ENCODE results near the gene FOXN1. TPM values are rescaled to one million over a fixed set of nuclear protein-coding genes. Genes with fewer than 3 reads are reported as not detected.
A peak's percentile ranks its signal among the peaks of the same experiment; 100 is the strongest.

The FOXN1 gene
- total RNA-seq, 4 donors from 2014 or later = 0.14 to 0.32 TPM; not detected in 2

GRCh38 chr17:28533091-28533807 is 27.1 kb downstream of the FOXN1 start:
- Histone ChIP-seq H3K27ac (no peak overlapping the region), H3K4me3 (no peak overlapping the region), H3K27me3 (no peaks in the 10 kb centered on the region), H3K9me3 (no peaks in the 10 kb centered on the region), H3K4me1 (peaks cover 3 to 27% (median 9%) of the 10 kb centered on the region in 4 donors), H3K36me3 (no peaks in the 10 kb centered on the region)
- intact Hi-C loops (cut with DNase I; ENCODE audit: low total_unique reads) (no loop called here), in situ Hi-C loops (cut with MboI; ENCODE audit: low pct_ligation_motif_present in 1 of 4, low pct_unique_long_range_greater_than_20kb in 1 of 4, low sequenced_read_pairs in 3 of 4) (loop anchor here in 1 of 4 donors (5.0 kb wide), 1 partner anchor 36 kb away; no protein-coding TSS in a partner anchor)
- 54% methylated on average over 15 of the region's 16 CpGs; no CpG with 5 or more reads in 1 of the 2 donors for WGBS, 2 donors (ENCODE audit: low coverage in 1 of 2)
- TF ChIP-seq POLR2AphosphoS5 (IDR thresholded peaks at IDR 0.05) = no peak
- peak; percentile 52 for DNase-seq

GRCh38 chr17:28534740-28535375 is 28.7 kb downstream of the FOXN1 start:
- H3K27ac ChIP-seq = no peak overlapping the region
- no peaks in the 10 kb centered on the region for H3K27me3 ChIP-seq
- no peaks in the 10 kb centered on the region for H3K36me3 ChIP-seq
- intact Hi-C loops (cut with DNase I; ENCODE audit: low total_unique reads) (no loop called here), in situ Hi-C loops (cut with MboI; ENCODE audit: low pct_ligation_motif_present in 1 of 4, low pct_unique_long_range_greater_than_20kb in 1 of 4, low sequenced_read_pairs in 3 of 4) (loop anchor here in 1 of 4 donors (5.0 kb wide), 1 partner anchor 38 kb away; no protein-coding TSS in a partner anchor)
- DNase-seq = no peak
- H3K4me1 ChIP-seq = peaks cover 3 to 18% (median 8%) of the 10 kb centered on the region in 4 donors
- H3K9me3 ChIP-seq = no peaks in the 10 kb centered on the region
- TF ChIP-seq POLR2A (IDR thresholded peaks at IDR 0.05) (no peak), CTCF (IDR thresholded peaks at IDR 0.05) (no peak), POLR2AphosphoS5 (IDR thresholded peaks at IDR 0.05) (no peak), EP300 (IDR thresholded peaks at IDR 0.05; ENCODE audit: low read depth) (no peak)
- no peak overlapping the region for H3K4me3 ChIP-seq
- 87% methylated on average over 11 of the region's 11 CpGs; no CpG with 5 or more reads in 1 of the 2 donors for WGBS, 2 donors (ENCODE audit: low coverage in 1 of 2)

- TF ChIP-seq CTCF (IDR thresholded peaks at IDR 0.05) (no peak), POLR2AphosphoS5 (IDR thresholded peaks at IDR 0.05) (no peak), EP300 (IDR thresholded peaks at IDR 0.05; ENCODE audit: low read depth) (no peak), POLR2A (IDR thresholded peaks at IDR 0.05) (no peak)
- Histone ChIP-seq H3K9me3 (no peaks in the 10 kb centered on the region), H3K4me3 (no peak overlapping the region), H3K4me1 (peaks cover 3 to 18% (median 8%) of the 10 kb centered on the region in 4 donors), H3K27ac (no peak overlapping the region), H3K36me3 (no peaks in the 10 kb centered on the region), H3K27me3 (no peaks in the 10 kb centered on the region)
- WGBS, 2 donors (ENCODE audit: low coverage in 1 of 2) = 30% methylated on average over 9 of the region's 9 CpGs; no CpG with 5 or more reads in 1 of the 2 donors
- in situ Hi-C loops (cut with MboI; ENCODE audit: low pct_ligation_motif_present in 1 of 4, low pct_unique_long_range_greater_than_20kb in 1 of 4, low sequenced_read_pairs in 3 of 4) (no loop called here), intact Hi-C loops (cut with DNase I; ENCODE audit: low total_unique reads) (no loop called here)
- peak; percentile 28 for DNase-seq
Observed at GRCh38 chr17:28536532-28537218, 30.5 kb downstream of the FOXN1 start.

- intact Hi-C loops (cut with DNase I; ENCODE audit: low total_unique reads) = no loop called here
- in situ Hi-C loops (cut with MboI; ENCODE audit: low pct_ligation_motif_present in 1 of 4, low pct_unique_long_range_greater_than_20kb in 1 of 4, low sequenced_read_pairs in 3 of 4) = no loop called here
- Histone ChIP-seq H3K4me1 (peaks cover 3 to 18% (median 8%) of the 10 kb centered on the region in 4 donors), H3K27me3 (no peaks in the 10 kb centered on the region), H3K9me3 (no peaks in the 10 kb centered on the region), H3K27ac (no peak overlapping the region), H3K4me3 (no peak overlapping the region), H3K36me3 (no peaks in the 10 kb centered on the region)
- TF ChIP-seq POLR2A (IDR thresholded peaks at IDR 0.05) = no peak
- TF ChIP-seq POLR2AphosphoS5 (IDR thresholded peaks at IDR 0.05) = no peak
- no peak for TF ChIP-seq EP300 (IDR thresholded peaks at IDR 0.05; ENCODE audit: low read depth)
- no peak for TF ChIP-seq CTCF (IDR thresholded peaks at IDR 0.05)
- WGBS, 2 donors (ENCODE audit: low coverage in 1 of 2) = 56% methylated on average over 12 of the region's 12 CpGs; no CpG with 5 or more reads in 1 of the 2 donors
- no peak for DNase-seq
Observed at GRCh38 chr17:28537219-28537610, 31.1 kb downstream of the FOXN1 start.

Data from transverse colon (tissue), 4 donors.